HK-2 (cell line): ENCODE data around the gene LTC4S.
"Not testable (repeated sequence)": the region's sequence is repeated elsewhere in the genome, so short reads cannot be mapped to it uniquely, and the experiment has no call there.

Experiments used
- DNase-seq: peaks from one replicate; pipeline ENCODE4 v3.0.0-alpha.2; 2018; ENCODE audit not compliant: unreplicated experiment

Gene LTC4S

DNA sequence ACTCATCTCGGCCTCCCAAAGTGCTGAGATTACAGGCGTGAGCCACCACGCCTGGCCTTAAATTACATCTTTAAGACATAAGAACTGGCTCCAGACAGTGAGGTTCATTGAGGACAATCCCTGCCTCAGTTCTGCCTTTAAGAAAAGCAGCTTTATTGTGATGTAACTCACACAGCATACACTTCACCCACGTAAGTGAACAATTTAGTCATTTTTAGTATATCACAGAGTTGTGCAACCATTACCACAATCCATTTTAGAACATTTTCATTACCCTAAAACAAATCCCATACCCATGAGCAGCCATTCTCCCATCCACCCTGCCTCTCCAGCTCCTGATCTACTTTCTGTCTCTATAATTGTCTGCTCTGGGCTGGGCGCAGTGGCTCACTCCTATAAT, 24.0 kb upstream of the LTC4S start:
- DNase-seq = no peak

DNA sequence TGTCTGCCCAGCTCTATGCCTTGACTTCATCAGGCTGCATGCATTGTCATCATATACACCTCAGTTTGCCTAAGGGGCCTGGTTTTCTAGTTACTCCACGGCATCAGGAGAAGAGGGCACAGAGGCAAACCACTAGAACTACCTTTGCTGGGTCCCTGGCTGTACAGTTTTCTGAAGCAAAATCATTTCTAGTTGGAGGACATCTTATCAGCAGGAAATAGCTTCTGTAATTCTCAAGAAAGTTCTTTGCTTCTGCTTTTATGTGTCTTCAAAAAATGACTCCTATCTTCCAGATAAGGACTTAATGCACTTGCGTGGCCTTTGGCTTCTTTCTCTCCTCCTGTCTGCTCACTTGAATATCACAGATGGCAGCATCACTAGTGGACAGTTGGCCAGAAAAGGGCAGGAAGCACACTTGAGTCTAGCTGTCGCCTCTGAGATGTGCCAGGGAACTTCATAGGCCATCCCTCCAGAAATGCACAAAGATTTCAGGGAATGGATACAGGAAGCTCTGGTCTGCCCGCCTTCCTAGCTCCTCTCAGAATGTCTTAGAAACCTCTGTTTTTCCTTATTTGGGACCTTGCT, 22.4 kb upstream of the LTC4S start:
- DNase-seq = no peak

DNA sequence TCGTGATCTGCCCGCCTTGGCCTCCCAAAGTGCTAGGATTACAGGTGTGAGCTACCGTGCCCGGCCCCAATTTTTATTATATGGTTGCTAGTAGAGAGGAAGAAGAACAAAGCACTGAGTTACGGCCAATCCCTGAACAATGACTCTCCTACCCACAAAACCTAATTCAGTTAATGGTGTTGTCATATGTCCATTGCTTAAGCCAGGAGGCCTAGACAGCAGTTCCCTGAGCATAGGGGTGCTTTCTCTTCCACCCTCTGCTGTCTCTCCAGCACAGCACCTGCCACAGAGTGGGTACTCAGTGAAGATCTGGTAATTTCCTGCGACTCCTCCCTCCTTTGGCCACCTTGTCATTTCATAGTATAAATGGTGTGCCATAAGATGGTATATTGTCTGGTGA, 21.4 kb upstream of the LTC4S start:
- no peak for DNase-seq

DNA sequence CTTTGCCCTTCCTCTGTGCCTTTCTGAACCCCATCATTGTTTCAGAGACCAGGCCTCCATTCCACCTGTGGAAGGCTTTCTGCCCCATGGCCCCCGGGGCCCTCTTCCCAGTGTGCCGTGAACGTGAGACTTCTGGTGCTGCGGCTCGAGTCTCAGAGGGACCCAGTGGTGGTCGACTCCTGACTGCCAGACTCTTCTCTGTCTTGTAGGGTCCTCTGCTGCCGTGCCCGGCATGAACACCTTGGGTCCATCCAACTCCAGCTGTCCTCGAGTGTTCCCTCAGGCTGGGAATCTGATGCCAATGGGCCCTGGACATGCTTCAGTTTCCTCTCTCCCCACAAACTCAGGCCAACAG, 20.1 kb upstream of the LTC4S start:
- no peak for DNase-seq

DNA sequence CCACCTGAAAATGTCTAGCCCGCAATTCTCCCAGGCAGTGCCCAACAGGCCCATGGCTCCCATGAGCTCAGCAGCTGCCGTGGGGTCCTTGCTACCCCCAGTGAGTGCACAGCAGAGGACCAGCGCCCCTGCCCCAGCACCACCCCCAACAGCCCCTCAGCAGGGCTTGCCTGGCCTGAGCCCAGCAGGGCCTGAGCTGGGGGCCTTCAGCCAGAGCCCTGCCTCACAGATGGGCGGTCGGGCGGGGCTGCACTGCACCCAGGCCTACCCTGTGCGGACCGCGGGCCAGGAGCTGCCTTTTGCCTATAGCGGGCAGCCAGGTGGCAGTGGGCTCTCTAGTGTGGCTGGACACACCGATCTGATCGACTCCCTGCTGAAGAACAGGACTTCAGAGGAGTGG, 19.3 kb upstream of the LTC4S start:
- no peak for DNase-seq

DNA sequence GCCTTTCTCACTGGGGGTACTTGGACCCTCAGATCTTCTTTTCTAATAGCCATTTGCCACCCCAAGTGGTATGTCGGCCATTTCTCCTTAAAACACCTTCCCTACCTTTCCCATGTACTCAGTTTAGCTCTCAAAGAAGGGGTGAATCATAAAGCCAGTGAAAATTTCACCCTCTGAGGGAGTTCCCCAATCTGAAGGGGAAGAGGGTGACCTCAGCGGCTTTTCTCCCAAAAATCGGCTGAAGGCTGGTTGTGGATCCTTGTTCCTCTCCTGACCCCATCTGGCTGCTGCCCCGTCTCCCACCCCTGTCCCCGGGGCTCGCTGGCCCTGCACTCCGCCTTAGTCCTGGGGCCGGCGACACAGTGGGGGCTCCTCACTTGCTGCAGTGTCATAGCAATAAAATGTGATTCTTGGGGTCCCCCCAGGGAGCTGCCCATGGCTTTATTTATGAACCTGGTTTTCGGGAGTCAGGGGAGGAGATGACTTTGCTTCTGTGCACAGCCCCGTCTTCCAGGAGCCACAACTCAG, 17.3 kb upstream of the LTC4S start:
- DNase-seq = no peak

DNA sequence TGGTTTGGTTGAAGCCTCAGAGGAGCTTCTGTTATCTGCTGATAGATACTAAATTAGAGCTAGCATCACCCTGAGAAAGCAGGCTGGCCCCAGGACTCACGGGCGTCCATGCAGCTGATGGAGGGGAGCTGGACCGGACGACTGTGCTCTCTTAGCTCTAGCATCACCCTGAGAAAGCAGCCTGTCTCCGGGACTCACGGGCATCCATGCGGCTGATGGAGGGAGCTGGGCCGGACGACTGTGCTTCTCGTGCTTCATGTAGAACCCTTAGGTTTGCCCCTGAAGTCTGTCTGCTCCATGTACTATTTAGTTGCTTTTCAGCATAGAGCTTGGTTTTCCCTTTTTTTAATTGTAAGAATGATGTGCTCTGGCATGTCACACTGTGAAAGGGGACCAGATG, 16.3 kb upstream of the LTC4S start:
- no peak for DNase-seq

DNA sequence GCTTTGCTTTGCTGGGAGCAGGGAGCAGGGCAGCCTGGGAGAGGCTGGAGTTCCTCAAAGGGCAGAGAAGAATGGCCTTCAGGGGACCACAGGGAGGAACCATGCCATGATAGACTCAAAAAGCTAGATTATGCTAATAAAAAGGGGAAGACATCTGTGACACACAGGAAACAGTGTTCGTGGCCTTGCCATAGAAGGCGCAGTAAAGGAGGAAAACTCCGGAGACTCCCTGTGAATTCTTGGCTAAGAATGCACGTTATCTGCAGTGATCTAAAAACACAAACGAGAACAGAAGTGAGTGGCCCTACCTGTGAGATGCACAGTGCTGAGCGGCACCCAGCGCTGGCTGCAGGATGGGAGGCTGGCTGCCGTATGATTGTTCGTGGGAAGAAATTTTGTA, 15.9 kb upstream of the LTC4S start:
- no peak for DNase-seq

DNA sequence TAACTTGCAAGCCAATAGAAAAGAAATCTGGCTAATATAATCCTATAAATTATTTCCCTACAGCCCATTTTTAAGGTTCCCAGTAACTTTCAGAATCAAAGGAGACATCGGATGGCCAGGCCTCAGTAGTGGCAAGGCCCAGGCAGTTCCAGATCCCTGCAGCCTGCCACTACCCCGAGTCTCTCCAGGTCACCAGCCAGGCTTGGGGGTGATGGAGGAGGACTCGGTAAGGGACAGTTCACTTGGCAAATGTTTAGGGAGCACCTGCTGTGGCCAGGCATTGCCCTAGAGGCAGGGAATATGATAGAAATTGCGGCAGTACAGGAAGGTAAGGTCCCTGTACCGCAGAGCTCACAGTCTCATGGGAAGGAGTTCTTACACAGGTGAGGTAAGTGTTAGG, 15.2 kb upstream of the LTC4S start:
- DNase-seq = no peak

DNA sequence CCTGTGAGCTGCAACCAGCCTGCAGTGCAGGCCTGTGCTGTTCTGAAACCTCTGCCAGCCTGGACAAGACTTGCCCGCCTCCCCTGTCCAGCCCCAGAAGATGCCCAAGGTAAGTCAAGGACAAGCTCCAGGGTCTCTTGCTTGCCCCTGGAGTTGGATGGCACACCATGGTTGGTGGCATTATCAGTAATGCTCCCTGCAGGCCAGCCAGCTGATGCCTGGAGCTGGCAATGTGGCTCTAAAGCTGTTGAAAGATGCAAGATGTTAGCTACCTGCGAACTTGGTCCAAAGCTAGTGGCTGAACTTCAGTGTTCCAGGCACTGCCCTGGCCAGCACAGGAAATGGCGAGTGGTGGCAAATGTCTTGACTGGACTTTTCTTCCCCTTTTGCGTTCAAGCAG, 14.0 kb upstream of the LTC4S start:
- no peak for DNase-seq

DNA sequence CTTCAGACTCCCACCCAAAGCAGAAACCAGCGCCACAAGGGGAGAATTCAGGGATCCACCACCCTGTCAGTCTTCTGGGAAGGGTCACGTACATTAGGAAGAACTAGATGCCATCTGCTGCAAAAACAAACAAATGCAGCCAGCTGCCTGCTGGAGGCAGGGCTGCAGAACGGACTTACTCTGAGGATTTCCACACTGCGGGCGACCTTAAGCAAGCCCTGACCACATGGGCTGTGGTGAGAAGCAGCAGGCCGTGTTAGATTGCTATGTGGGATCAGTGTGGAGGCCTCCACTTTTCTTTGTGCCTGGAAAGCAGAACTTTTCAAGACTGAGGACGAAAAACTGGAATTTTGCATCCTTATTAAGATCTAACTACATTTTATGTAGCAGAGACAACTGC, 13.4 kb upstream of the LTC4S start:
- no peak for DNase-seq

DNA sequence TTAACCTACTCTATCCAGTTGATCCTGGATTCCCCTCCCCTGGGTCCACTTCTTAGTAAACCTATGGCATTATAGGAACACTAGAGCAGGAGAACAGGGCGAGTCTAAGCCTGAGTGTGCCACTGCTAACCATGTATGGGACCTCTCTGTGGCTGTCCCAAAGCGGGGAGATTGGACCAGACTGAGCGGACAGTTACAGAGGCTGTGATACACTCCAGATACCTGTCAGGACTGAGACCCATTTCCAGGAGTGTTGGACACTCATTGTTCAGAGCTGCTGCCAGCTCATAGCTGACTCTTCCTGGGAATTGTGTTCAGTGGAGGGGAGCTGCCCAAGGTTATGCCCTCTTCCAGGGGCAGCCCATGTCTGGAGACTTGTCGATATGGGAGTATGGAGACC, 11.9 kb upstream of the LTC4S start:
- no peak for DNase-seq

DNA sequence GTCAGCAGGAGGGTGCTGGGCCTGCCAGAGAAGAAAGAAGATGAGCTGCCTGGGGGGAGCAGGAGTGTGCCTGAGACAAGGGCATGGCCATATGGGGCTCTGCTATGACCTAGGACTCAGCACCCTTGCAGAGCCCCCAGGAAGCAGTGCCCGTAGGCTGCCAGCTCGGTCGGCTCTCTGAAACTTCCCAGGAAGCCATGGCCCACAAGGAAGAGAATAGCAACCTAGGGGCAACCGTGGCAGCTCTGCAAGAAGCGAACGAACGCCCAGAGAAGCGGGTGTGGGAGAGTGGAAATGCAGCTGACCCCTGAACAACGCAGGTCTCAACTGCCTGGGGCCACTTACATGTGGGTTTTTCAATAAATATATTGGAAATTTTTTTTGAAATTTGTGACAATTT, 10.7 kb upstream of the LTC4S start:
- DNase-seq = no peak

DNA sequence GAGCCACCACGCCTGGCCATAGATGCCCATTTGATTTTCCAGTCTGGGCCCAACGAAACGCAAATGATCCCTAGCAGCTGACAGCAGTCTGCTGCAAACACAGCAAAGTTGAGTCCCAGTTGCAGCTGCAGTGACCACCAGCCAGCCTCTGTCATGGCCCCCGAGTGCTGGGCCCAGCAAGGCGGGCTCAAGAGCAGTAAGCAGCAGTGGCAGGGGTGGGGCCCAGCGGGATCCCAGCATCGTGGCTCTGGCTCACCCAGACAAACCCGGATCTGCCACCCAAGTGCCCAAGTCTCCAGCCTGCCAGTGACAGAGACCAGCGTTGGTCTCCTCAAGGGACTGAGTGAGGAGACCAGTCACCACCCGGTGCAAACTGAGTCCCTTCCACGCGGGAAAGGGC, 6.9 kb upstream of the LTC4S start:
- no peak for DNase-seq

DNA sequence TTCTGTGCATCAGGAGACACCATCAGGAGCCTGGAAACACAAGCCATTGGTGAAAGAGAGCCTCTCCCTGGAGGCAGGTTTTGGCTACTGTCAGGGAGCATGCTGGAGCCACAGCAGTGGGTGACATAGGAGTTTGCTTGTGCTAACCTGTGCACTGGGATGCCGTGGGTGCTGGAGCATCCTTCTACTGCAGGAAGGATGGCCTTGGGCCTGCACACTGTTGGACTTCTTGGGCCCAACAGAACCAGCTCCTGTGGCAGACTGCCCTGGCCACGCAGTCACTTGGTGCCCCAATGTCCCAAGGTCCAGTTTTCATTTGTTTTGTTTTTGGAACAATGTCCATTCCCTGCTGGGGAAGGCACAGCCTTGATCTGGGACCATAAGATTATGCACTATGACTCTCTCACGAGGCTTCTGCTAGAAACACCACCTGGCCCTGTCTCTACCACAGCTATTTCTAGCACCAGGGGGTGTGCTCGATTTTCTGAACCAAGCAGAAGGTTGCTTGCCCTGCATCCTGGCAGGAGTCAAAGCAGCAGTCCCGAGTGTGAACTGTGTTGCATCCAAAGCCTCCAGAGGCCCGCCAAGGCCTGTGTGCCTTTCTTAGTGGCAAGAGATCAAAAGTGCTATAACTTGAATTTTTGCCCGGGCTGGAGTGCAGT, 5.5 kb upstream of the LTC4S start:
- no peak for DNase-seq

DNA sequence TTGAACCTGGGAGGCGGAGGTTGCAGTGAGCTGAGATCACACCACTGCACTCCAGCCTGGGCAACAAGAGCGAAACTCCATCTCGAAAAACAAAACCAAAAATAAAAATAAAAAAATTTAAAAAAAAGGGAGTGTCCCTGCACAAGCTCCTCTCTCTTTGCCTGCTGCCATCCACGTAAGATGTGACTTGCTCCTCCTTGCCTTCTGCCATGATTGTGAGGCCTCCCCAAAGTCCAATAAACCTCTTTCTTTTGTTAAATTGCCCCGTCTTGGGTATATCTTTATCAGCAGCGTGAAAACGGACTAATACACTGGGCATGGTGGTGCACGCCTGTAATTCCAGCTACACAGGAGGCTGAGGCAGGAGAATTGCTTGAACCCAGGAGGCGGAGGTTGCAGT, 4.5 kb upstream of the LTC4S start:
- not testable (repeated sequence) for DNase-seq

DNA sequence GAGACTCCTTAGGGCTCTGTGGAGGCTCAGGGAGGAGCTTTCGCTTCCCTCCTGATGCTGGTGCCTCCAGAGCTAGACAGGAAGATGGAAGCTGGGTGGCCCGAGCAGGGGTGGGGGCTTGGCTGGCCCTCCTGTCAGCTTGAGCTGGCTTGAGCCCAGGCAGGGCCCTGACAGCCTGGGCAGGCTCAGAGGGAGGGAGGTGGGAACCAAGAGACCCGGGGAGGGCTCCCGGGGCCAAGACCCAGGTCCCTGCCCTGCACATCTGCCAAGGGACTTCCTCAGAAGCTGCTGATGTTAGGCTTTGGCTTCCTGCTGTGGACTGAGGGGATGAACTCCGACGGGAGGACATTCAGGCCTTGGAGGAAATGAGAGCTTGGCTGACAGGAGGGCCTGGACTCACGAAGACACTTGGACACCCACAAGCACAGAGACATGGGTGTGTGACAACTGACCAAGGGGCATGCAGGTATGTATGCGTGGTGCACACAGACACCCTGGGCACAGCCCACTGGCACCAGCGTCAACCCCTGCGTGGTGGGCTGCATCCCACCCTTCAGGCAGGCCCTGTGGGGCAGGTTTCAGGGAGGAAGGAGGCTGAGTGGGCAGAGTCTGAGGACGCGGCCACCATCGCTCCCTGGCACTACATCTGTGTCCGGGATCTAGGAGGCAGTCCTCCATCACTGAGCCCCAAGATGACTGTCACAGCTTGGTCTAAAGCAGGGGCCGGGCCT, 1.7 kb upstream of the LTC4S start:
- DNase-seq = no peak

DNA sequence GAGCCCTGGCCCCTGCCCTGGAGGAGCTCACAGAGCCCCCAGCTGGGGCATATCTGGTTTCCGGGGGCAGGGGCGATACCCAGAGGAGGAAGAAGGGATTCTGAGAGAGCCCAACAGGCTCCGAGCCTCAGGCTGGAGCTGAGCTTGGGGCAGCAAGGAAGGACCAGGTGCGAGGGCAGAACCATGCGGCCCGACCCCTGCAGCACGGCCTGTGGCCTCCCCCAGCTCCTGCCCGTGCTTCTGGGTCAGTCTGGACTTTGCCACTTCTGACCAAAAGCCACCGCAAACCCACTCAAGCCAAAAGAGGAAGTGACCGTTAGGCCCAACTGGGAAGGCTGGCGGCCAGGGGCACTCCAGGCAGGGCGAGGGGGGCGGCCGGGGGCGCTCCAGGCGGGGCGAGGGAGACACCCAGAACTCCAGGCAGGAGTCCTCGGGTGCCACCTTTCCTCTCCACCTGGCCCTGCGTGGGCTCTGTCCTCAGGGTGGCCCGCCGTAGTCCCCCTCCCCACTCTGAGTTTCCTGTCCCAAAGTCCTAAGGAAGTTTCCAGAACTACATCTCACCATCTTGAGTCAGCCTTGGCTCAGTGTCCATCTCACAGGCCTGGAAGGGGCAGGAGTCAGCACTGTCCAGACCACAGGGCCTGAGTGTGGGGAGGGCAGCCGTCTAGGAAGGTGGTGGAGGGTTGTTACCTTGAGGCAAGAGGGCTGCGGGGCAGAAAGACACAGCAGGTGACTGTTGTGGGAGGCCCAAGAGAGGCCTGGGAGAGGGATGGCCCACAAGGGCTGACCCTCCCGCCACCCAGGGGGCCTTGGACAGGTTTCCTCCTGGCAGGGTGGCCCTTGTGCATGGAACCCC, 946 bp upstream of the LTC4S start:
- no peak for DNase-seq

DNA sequence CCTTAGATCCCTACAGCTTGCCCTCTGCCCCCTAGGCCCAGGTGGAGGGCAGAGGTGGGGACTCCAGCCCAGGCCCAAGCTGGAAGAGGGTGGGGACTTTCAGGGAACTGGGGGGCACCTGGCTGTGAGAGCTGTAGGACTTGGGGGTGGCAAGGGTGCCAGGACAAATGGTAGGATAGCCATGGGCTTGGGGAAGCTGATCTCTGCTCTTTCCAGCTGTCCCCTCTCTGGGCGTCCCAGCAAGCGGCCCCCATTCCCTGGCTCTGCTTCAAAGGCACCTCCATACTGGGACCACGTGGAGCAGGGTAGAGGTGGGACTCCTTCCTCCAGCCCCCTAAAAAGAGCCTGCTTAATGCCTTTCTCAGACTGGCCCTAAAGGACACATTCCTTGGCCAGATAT, 385 bp downstream of the LTC4S start:
- no peak for DNase-seq

DNA sequence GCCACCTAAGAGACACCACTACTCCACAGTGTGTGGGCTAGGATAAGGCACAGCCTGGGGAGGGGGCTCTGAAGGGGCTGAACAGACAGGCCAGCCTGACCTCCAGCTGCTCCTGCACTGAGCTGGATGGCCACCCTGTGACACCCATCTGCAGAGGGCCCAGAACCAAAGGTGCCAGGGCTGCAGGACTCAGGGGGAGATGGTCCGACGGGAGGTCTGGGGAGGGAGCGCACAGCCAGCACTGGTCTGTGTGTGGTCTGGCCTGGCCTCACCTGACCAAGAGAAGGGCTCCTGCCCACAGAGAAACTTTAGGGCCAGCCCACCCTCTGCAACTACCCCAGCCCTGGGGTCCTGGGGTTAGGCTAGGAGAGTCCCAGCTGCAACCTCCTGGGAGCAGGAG, 789 bp downstream of the LTC4S start:
- DNase-seq = no peak

DNA sequence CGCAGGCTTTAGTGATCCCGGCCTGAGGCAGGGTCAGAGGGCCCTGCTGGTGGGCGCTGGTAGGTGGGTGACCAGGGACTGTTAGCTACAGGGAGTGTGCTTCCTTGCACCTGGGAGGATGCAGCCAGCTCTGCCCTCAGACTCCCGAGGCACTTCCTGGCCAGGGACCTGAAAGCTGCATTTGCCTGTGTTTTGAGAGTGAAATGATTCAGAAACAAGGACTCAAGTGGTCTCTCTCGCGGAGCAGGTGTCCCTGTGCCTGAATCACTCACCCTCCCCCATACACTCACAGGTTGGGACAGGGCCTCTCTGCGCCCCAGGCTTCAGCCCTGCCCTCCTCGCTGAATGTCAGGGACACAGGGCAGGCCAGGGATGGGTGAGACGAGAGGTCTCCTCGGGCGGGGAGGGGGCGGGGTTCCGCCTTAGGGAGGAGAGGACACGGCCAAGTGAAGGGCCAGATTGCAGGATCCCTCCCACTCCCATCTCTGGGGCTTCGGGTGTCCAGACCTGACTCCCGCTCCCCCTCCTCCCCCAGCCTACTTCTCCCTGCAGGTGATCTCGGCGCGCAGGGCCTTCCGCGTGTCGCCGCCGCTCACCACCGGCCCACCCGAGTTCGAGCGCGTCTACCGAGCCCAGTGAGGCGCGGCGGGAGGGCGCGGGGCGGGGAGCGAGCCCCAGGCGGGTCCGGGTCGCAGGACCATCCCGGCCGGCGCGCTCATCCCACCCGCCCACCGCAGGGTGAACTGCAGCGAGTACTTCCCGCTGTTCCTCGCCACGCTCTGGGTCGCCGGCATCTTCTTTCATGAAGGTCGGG, 1.5 kb downstream of the LTC4S start:
- peak; percentile 35 for DNase-seq
